HG03039 (cell line): Measurements from ENCODE around the gene CDC6.
A peak's percentile ranks its signal among the peaks of the same experiment; 100 is the strongest.

Experiments
- ATAC-seq: cut with Tn5 transposase; IDR thresholded peaks from one replicate; pipeline ENCODE4 v1.9.1; 2021; ENCODE audit warnings: mild to moderate bottlenecking, moderate library complexity; ENCODE audit not compliant: unreplicated experiment

The CDC6 gene

GRCh38 chr17:40287494-40288369 lies at the start of gene CDC6:
TSS of gene CDC6 (plus strand) at chr17:40287879. CDS start at chr17:40289421, 1,542 bp downstream.
- peak; percentile 92 for ATAC-seq

- ATAC-seq = no peak
Measured at GRCh38 chr17:40241252-40241834, 46.3 kb upstream of the CDC6 start.

DNA sequence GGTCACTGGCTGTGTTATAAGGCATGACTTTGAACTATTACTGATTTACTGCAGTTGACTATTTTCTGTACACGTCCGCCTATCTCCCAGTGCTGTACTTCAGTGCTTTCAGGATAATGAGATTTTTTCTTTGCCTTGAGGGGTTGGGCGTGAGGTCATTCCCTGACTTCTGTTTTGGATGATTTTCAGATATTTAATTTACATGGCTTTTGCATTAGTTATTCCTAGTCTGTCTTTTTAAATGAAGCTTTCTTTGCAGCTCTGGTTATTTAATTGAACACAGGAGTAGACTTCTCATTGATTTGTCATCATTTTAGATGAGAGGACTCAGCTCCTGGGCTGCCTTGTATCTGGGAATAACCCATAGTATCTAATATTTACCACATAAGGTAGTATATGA lies 44.9 kb upstream of the CDC6 start:
- ATAC-seq = no peak

DNA sequence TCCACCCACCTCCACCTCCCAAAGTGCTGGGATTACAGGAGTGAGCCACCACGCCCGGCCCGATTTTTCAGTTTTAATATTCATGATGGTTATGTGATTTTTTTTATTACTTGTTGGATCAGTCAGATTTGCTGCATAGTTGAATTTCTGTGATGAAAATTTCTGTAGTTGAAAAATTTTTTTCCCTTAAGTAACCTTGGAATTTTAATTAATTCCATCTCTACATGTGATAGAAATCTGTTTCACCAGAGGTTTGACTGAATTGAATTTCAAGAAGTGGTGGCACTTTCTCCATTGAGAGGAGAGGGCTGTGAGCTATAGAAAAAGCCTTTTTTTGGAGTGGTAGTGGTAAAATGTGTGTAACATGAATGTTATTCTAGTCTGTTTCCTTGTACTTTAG lies 43.9 kb upstream of the CDC6 start:
- no peak for ATAC-seq

GRCh38 chr17:40244255-40244654 lies 43.4 kb upstream of the CDC6 start:
- ATAC-seq = no peak

- ATAC-seq = no peak
Measured at GRCh38 chr17:40247926-40248495, 39.7 kb upstream of the CDC6 start.

- ATAC-seq = no peak
Measured at GRCh38 chr17:40248507-40248906, 39.2 kb upstream of the CDC6 start.

DNA sequence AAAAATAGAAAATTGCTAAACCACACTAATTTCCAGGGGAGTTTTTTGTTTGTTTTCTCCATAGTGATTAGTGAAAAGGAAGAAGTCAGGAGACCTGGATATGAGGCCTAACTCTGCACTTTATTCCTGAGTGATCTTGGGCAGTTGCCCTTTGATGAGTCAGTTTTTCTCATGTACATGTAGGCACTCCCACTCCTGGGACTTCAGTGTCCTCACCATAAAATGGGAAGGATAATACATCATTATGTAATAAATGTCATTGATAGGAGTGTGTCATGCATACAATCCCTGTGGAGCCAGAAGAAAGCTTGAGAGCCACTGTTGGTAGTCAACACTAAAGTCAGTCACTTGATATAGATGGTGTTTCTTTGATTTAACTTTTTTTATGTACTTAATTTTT lies 36.1 kb upstream of the CDC6 start:
- no peak for ATAC-seq

DNA sequence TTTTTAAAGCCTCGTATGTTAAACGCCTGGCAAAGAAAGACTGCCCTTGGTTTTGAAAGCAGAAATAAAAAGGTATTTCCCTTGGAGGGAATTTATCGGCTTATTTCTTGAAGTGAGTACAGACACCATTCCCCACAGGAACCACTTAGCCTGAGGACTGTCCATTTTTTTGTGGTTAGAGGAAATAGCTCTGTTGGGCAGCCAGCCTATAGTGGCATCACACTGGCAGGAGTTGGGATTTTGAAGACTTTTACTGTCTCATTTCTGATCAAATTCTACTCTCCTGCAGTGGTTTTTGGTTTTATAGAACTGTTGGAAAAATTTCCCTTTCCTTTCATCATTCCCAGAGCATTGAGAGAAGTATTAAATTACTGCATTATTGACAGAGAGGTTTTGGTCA lies 34.1 kb upstream of the CDC6 start:
- ATAC-seq = no peak

GRCh38 chr17:40259505-40259904 lies 28.2 kb upstream of the CDC6 start:
- ATAC-seq = no peak

DNA sequence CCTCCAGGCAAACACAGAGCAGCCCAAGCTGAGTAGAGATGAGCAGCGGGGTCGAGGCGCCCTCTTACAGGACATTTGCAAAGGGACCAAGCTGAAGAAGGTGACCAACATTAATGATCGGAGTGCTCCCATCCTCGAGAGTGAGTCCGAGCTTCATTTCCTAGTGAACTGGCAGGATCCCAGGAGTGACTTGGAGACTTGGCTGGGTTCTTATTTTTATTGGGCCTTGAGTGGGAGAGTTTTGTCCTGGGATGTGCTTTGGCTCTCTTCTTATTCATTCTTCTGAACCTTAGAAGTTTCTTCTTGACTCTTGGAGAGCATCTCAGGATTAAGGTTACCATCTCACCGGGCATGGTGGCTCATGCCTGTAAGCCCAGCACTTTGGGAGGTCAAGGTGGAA lies 27.2 kb upstream of the CDC6 start:
- no peak for ATAC-seq

- ATAC-seq = no peak
Measured at GRCh38 chr17:40264458-40265185, 23.1 kb upstream of the CDC6 start.

- ATAC-seq = no peak
Measured at GRCh38 chr17:40265337-40265736, 22.3 kb upstream of the CDC6 start.

GRCh38 chr17:40266882-40267281 lies 20.8 kb upstream of the CDC6 start:
- no peak for ATAC-seq

GRCh38 chr17:40268141-40268712 lies 19.5 kb upstream of the CDC6 start:
- ATAC-seq = no peak

DNA sequence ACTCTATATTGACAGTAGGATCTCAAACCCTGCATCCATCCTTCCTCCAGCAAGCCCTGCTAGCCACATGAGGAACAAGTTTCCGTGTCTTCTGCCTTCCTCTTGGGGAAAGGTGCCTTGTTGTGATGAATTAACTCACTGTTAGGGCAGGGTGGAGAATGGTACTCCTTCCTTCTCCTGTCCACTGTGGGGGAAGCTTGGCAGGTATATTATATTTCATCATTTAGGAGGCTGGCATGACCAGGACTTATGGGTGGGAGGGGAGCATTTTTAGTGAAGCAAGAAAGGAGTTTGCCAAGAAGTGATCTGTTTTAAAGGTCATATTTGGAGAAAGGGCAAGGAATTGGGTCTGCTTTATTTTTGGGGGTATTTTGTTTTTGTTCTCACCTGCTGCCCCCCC lies 9.3 kb upstream of the CDC6 start:
- ATAC-seq = no peak

DNA sequence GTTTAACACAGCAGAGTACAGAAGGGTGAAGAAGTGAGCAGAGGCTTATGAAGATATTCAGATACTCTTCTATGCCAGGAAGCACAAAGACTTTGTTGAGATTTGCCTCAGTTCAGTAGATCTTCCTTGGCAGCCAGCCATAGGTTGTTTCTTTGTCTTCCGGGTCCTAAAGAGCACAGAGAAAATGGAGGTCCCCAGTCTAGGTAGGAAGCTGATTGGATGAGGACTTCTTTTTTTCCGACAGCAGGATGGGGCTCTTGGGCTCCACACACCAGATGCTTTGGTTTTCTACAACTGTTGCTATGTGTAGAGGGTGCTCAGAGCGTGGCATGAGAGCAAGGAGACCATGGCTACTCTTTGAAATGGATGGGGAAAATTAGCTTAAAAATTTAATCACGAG lies 8.3 kb upstream of the CDC6 start:
- no peak for ATAC-seq

DNA sequence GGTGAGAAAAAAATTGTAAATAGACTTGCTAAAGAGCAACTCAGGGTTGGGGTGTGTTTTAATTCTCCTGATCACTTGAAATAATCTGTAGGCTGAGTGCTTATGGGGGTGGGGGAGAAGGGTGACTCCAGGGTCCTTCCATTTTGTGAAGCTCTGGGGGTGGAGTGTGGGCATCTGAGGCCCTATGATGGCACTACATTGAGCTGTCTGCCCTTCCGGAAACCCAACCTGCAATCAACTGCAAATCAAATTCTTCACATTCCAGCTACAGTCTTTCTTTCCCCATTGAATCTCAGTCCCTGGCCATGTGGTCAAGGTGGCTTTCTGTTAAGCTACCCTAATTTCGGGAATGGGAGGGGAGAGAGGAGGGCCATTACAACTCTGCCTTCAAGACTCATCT lies 6.0 kb upstream of the CDC6 start:
- ATAC-seq = no peak

DNA sequence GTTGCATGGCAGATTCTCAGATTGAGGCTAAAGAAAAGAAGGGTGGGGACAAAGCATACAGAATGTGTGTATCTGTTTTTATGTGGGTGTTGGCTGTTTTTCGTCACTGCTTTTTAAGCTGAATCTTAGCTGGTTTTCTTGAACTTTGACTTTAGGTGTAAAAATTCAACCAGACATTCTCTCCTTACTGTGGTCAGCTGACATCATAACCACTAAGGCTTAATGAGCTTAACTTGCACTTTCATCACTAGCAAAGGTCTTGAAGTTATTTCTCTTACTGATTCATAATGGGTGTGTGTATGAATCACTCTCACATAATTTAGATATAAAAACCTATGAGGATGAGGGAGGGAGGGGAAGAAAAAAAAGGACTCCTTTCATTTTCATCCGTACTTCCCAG lies 4.0 kb upstream of the CDC6 start:
- no peak for ATAC-seq

GRCh38 chr17:40284085-40284713 lies 3.5 kb upstream of the CDC6 start:
- no peak for ATAC-seq

- ATAC-seq = no peak
Measured at GRCh38 chr17:40286473-40286872, 1.2 kb upstream of the CDC6 start.
